Stimulated activated CD4-positive, alpha-beta T cell treated with anti-CD3 and anti-CD28 coated beads, Interleukin-2, amount 100 ng/mL, for 48 hours (primary cell): ENCODE data around the gene DHX40.
"Not testable (repeated sequence)": the region's sequence is repeated elsewhere in the genome, so short reads cannot be mapped to it uniquely, and the experiment has no call there.

Experiments used
- DNase-seq, 2 donors: peaks; one replicate each; pipeline ENCODE4 v3.0.0-alpha.2; 2020

The DHX40 gene

DNA sequence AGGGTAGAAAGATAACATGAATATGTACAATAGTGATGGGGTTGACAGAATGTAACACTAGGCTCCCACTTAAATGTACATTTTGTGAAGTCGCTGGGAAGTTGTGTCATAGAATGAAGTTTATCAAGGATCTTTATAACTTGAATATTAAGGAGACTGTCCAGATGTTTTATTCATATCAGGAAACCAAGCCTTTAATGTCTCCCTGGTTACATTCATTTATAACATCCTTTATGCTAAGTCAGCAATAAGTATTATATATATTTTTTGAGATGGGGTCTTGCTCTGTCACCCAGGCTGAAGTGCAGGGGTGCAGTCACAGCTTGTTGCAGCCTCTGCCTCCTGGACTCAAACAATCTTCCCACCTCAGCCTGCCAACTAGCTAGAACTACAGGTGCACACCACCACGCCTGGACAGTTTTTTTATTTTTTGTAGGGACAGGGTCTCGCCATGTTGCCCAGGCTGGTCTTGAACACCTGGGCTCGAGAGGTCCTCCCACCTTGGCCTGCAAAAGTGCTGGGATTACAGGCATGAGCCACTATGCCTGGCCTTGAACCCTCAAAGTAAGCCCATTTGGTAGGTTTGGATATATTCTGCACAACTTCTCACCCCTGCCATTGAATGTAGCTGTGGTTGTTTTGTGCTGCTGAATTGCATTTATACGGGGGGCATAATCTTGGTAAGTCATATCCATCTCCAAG, 68.4 kb downstream of the DHX40 start:
- DNase-seq = no peak

DNA sequence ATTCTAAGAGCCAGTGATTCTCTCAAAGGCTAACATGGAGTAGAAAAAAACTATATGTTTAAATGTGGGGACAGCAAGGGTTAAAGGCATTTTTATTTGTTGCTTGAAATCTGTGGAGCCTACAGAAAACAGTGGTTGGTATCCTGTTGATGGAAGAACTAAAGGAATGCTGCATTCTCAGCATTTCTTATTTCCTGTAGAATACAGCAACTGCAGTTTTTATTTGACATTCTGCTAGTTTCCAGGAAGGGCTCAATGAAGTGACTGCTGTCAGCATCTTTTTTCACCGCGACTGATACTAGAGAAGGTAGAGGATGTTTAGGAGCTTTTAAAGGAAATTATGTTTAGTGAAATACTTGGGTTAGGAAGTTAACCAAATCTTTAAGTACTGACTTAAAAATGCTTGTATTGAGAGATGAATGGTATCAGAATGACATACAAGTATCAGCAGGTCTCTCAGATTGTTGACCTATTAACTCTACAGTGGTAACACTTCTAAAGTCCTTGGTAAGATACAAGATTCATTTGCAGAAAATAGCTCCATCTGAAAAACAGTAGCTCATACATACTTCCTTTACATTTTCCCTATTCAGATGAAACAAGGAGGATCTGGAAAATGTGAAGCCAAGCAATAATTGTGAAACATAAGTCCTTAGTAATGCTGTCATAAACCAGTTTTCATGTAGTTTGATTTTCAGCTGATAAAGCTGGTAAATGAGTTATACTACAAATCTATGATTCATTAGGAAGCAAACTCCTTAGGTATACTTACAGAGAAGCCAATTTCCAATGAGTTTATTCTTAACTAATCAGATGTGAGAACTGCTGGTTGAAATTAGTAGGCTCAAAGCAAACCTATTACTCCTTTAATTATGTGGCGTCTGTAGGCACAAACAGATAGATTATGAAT, 69.5 kb downstream of the DHX40 start:
- DNase-seq = no peak

DNA sequence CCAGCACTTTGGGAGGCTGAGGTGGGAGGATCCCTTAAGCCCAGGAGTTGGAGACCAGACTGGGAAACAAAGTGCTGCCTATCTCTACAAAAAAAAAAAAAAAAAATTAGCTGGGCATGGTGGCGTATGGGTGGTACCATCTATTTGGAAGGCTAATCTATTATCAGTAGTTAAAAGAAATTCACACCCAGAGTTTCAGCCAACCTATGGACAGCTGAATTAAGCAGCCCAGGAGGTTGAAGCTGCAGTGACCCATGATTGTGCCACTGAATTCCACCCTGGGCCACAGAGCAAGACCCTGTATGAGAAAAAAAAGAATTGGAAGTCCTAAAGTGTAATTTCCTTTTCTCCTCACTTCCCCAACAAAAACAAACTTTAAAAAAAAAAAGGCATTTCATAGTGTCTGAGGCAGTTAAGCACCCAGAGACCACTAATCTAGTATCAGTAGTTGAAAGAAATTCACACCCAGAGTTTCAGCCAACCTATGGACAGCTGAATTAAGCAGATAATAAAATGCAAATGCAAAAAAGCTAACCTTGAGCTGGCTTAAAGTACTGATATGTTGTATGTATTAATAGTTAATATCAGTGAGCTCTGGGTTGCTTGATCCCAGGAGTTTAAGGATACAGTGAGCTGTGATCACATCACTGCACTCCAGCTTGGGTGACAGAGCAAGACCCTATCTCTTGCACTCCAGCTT, 72.4 kb downstream of the DHX40 start:
- no peak for DNase-seq

DNA sequence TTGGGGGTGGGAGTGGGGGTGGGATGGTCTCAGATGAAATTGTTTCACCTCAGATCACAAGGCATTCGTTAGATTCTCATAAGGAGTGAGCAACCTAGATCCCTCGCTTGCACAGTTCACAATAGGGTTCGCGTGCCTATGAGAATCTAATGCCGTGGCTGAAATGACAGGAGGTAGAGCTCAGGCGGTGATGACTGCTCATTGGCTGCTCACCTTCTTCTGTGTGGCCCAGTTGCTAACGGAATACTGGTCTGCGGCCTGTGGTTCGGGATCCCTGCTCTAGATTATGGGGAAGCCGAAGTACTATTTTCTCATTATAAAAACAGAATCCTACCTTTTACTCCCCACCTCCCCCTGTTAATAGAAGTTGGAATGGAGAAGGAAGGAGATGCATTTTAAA, 73.1 kb downstream of the DHX40 start:
- DNase-seq = no peak

DNA sequence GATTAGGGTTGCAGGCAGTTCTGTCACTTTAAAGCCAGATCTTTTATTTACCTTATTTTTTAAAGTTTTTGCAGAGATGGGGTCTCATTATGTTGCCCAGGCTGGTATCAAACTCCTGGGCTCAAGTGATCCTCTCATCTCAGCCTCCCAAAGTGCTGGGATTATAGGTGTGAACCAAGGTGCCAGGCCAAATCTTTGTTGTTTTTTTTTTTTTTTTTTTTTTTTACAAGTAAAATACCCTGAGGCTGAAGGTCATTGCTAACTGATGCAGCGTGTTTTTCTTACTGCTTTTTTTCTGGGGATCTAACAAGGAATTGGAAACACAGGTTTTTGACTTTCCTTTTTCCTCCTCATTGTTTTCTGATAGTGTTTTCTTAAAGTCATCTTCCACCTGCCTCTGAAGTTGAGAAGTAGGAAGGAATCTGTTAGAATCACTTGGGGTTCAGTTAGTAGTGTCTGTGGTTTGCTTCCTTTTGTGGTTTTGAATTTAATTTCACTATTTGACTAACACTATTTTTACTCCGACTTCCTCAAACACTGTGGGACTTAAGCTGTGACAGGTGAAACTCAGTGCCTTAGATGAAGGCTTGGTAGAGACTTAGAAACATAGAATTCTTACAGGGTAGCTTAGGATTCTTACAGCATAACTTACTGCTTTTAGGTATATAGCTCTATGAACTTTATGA, 76.5 kb downstream of the DHX40 start:
- DNase-seq = no peak

DNA sequence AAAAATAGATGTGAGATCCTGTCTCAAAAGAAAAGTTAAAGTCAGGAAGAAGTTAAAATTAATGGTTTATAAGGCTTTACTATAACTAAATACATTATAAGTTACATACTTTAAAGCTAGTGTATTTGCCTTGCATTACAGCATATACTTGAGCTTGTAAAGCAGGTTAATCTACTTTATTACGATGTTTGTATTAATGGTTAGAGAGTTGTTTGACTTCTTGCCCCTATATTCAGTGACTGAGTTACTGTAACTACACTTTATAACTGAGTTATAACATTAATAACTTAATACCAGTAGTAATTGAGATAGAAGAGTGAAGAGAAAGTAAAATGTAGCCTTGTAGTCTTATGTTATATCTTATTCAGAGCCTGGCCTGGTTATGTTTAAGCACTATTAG, 77.2 kb downstream of the DHX40 start:
- DNase-seq = no peak

DNA sequence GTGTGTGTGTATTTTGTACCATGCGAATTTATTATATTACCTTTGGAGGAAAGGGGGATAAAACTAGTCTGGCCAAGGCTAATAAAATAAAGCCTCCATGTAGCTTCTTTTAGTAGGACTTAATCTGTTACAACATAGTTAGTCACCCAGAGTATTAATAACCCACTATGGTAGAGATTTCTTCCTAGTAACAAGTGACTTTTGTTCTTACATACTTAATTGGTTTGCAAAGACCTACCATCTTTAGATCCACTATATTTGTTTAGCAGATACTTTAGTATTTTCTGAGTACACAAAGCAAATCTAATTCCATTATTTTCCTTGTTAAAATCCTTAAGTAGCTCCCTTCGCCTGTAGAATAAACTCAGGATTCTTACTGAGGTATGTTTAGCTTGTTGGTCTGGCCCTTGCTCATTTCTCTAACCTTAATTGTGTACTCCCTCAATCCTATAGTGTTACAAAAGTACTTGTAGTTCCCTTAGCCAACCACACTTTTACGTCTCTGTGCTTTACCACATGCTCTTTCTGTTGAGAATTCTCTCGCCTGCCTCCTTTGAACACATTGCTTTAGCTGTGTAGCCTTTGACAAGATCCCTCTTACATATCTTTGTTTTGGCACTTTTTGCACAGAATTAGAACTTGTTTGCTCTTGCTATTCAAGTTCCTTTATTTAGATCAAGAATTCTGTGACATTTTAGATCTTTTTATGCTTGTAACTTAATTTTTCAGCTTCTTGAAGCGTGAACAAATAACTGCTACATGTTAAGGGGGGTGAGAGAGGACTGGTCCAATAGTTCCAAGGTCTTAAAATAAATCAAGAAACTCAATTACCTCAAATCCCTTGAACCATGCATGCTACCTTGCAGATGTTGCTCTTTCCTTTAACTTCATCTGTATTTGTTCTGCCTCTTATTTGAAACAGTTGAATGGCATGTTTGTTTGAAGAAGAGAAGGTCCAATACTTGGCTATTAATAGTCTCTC, 78.0 kb downstream of the DHX40 start:
- DNase-seq = no peak

DNA sequence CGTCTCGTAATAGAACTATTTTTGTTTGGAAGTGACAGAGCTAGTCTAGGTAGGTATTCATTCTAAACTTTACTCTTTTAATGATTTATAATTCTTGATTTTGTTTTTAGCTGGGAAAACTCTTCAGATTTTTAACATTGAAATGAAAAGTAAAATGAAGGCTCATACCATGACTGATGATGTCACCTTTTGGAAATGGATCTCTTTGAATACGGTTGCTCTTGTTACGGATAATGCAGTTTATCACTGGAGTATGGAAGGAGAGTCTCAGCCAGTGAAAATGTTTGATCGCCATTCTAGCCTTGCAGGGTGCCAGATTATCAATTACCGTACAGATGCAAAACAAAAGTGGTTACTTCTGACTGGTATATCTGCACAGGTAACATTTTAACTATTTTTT, 81.9 kb downstream of the DHX40 start:
- DNase-seq = no peak

DNA sequence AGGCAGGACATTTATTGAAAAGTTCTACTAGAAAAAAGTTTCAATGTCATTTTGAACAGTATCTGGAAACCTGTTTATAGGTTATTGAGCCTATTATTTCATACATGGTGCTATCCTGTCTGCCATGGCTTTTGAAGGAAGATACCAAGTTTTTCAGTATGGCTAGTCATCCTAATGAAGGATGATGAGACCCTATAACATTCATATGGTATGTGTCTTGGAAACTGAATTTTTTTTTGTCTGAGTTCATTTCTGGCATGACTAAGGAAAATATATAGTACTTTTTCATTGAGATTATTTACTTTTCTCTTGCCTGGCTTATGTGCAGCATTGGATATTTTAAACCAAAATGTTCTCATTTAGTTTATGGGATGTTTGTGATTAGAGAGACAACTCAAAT, 84.5 kb downstream of the DHX40 start:
- no peak for DNase-seq

DNA sequence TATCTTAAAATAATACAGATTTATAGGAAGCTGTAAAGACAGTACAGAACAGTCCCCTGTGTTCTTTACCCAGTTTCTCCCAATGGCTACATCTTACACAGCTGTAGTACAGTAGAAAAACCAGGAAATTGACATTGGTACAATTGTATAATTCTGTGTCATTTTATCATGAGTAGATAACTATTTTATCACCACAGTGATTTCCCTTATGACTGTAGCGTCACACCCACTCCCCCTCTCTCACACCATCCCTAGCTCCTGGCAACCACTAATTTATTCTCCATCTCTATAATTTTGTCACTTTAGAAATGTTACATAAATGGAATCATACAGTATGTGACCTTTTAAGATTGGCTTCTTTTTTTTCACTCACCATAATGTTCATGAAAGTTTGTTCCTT, 85.2 kb downstream of the DHX40 start:
- DNase-seq = no peak

DNA sequence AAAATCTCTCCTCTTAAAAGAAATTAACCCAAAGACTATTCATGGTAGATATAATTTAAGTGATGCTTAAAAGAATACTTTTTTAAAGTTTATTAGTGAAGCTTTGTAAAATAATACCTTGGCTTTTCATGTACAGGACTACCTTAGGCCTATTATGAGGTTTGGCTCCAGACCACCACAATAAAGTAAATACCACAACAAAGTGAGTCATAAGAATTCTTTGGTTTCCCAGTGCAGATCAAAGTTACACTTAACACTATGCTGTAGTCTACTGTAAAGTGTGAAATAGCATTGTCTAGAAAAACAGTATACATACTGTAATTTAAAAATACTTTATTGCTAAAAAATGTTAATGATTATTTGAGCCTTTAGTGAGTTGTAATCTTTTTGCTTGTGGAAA, 85.9 kb downstream of the DHX40 start:
- DNase-seq = no peak

DNA sequence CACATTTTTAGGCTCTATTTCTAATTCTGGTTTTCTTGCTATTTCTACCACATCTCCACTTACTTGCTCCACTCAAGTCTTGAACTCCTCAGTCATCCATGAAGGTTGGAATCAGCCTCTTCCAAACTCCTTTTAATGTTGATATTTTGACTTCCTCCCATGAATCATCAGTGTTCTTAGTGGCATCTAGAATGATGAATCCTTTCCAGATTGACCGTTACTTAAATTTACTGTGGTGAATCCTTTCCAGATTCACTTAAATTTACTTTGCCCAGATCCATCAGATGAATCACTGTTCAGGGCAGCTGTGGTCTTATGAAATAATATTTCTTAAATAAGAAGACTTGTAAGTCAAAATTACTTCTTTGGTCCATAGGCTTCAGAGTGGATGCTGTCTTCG, 86.7 kb downstream of the DHX40 start:
- no peak for DNase-seq

DNA sequence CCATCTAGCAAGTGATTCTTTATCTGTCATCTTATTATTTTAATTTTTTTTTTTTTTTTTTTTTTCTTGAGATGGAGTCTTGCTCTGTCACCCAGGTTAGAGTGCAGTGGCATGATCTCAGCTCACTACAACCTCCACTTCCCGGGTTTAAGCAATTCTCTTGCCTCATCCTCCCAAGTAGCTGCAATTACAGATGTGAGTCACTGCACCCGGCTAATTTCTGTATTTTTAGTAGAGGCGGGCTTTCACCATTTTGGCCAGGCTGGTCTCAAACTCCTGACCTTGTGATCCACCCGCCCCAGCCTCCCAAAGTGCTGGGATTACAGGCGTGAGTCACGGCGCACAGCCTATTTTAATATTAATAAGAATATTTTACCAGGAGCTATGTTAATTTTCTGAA, 91.2 kb downstream of the DHX40 start:
- not testable (repeated sequence) for DNase-seq
